HepG2 (cell line): ENCODE data around the gene VARS2. TPM values are rescaled to one million over a fixed set of nuclear protein-coding genes. Genes with fewer than 3 reads are reported as not detected.

ENCODE experiments used
- ATAC-seq: fragments of 200-7000 bp; cut with Tn5 transposase; 3 replicates; pipeline ENCODE4 v1.9.1; 2020; ENCODE audit warnings: mild to moderate bottlenecking, moderate library complexity
- BruUV-seq: library from RNA; stranded (reverse); fragments of 400-500 nt; replicated peaks from 2 replicates; lab custom pipeline; 2021; lab: Mats Ljungman, UMichigan
- CTCF ChIA-PET: fragments of 300-600 bp; formaldehyde crosslinking; extraction: SDS; loops from one replicate; lab custom pipeline; 2021; ENCODE audit warnings: low total read pairs, inconsistent platforms, low intra/inter-chr PET ratio; lab: Yijun Ruan, JAX
- POLR2A ChIA-PET: fragments of 350-600 bp; sonication (Branson Sonifier 250); formaldehyde crosslinking; loops from one replicate; lab custom pipeline; 2020; ENCODE audit warnings: antibody characterized with exemption, inconsistent platforms; lab: Yijun Ruan, JAX
- DNase-seq: peaks from one replicate; pipeline ENCODE4 v3.0.0-alpha.2; 2015; ENCODE audit warnings: low spot score
- FAIRE-seq: peaks from 3 replicates; lab custom pipeline; 2011; peaks lifted over from hg19 to GRCh38; lab: Jason Lieb, UNC
- H2AFZ ChIP-seq: one replicate; pipeline ENCODE4 v1.6.1; 2011; ENCODE audit warnings: low read length, inconsistent platforms
- H3K27ac ChIP-seq: fragments of 300-600 bp; 3 replicates; pipeline ENCODE4 v1.8.0; 2011; ENCODE audit warnings: mixed run types, mild to moderate bottlenecking, mixed read lengths, low read length, inconsistent platforms; ENCODE audit not compliant: insufficient read depth; ENCODE audit errors: extremely low read length
- H3K27me3 ChIP-seq, 2 experiments: fragments of 200-600 bp in 1 of 2; 2 replicates in 1 of 2; 3 replicates in 1 of 2; pipeline versions ENCODE4 v1.6.0 to v1.8.0; 2011; ENCODE audit warnings: low read length in 2 of 2, mild to moderate bottlenecking in 2 of 2, moderate library complexity in 2 of 2, inconsistent platforms in 1 of 2; ENCODE audit not compliant: insufficient read depth in 2 of 2, control insufficient read depth in 1 of 2
- H3K36me3 ChIP-seq, 2 experiments: fragments of 200-600 bp in 1 of 2; replicated peaks in 1 of 2; 2 replicates in 1 of 2; 3 replicates in 1 of 2; pipeline versions ENCODE4 v1.5.1 to v1.8.0; 2011; ENCODE audit warnings: low read length in 2 of 2, inconsistent platforms in 1 of 2; ENCODE audit not compliant: insufficient read depth in 2 of 2, control insufficient read depth in 1 of 2
- H3K4me1 ChIP-seq: 2 replicates; pipeline ENCODE4 v1.5.1; 2012; ENCODE audit warnings: low read length, inconsistent platforms; ENCODE audit not compliant: insufficient read depth
- H3K4me2 ChIP-seq: 2 replicates; pipeline ENCODE4 v1.6.0; 2011; ENCODE audit warnings: low read depth, low read length, inconsistent platforms
- H3K4me3 ChIP-seq, 3 experiments: fragments of 200-600 bp in 1 of 3; sonication (generic), shearing (Covaris generic) in 1 of 3; replicated peaks in 1 of 3; 2 replicates each; pipeline ENCODE4 v1.5.1; 2011 to 2016; ENCODE audit warnings: low read length in 3 of 3, inconsistent platforms in 2 of 3, low read depth in 2 of 3, mild to moderate bottlenecking in 2 of 3, control low read depth in 1 of 3, mixed read lengths in 1 of 3; ENCODE audit not compliant: insufficient read depth in 1 of 3
- H3K79me2 ChIP-seq: one replicate; pipeline ENCODE4 v1.6.1; 2011; ENCODE audit warnings: low read length, inconsistent platforms; ENCODE audit not compliant: insufficient read depth
- H3K9ac ChIP-seq: 2 replicates; pipeline ENCODE4 v1.6.0; 2011; ENCODE audit warnings: mild to moderate bottlenecking, low read depth, low read length, inconsistent platforms; ENCODE audit not compliant: insufficient read depth
- H3K9me3 ChIP-seq: 2 replicates; pipeline ENCODE4 v1.5.1; 2012; ENCODE audit warnings: mild to moderate bottlenecking, low read length
- H4K20me1 ChIP-seq: 2 replicates; pipeline ENCODE4 v1.6.0; 2011; ENCODE audit warnings: inconsistent platforms, mild to moderate bottlenecking, low read length, moderate library complexity; ENCODE audit not compliant: insufficient read depth
- ARHGAP35 ChIP-seq: sonication (generic); formaldehyde crosslinking; IDR thresholded peaks from 2 replicates; pipeline ENCODE4 v1.9.0; 2022; ENCODE audit warnings: mild to moderate bottlenecking, inconsistent platforms, moderate library complexity, missing genetic modification reagents, borderline replicate concordance
- CREM ChIP-seq, 2 experiments: sonication (generic) in 1 of 2; formaldehyde crosslinking in 1 of 2; IDR thresholded peaks; 2 replicates each; pipeline versions ENCODE4 v1.4.0 to v1.6.1; 2016 to 2020; ENCODE audit warnings: antibody characterized with exemption in 1 of 2, mild to moderate bottlenecking in 1 of 2, missing genetic modification reagents in 1 of 2
- HCFC1 ChIP-seq: fragments of 150-350 bp; IDR thresholded peaks from 2 replicates; pipeline ENCODE4 v1.6.1; 2014; ENCODE audit warnings: low read depth, low read length
- JDP2 ChIP-seq: sonication (generic); formaldehyde crosslinking; IDR thresholded peaks from 2 replicates; pipeline ENCODE4 v1.8.1; 2022; ENCODE audit warnings: missing genetic modification reagents, borderline replicate concordance
- KLF11 ChIP-seq: IDR thresholded peaks from 2 replicates; pipeline ENCODE4 v1.6.1; 2016; ENCODE audit warnings: missing compliant biosample characterization
- PBX2 ChIP-seq: IDR thresholded peaks from 2 replicates; pipeline ENCODE4 v1.6.1; 2016; ENCODE audit warnings: control low read depth
- PRDM4 ChIP-seq: sonication (generic); formaldehyde crosslinking; IDR thresholded peaks from 2 replicates; pipeline ENCODE4 v1.9.0; 2021; ENCODE audit warnings: missing genetic modification reagents, borderline replicate concordance
- SMARCC2 ChIP-seq: fragments of 450-650 bp; IDR thresholded peaks from 2 replicates; pipeline ENCODE4 v1.6.1; 2017; ENCODE audit warnings: antibody characterized with exemption, mild to moderate bottlenecking
- SNAPC2 ChIP-seq: sonication (generic); formaldehyde crosslinking; IDR thresholded peaks from 2 replicates; pipeline ENCODE4 v1.8.1; 2022; ENCODE audit warnings: mild to moderate bottlenecking, missing genetic modification reagents
- SNAPC4 ChIP-seq: sonication (generic); formaldehyde crosslinking; IDR thresholded peaks from 2 replicates; pipeline ENCODE4 v1.4.0; 2020; ENCODE audit warnings: mild to moderate bottlenecking, missing genetic modification reagents
- ZFP41 ChIP-seq: sonication (generic); formaldehyde crosslinking; IDR thresholded peaks from 2 replicates; pipeline ENCODE4 v1.4.0; 2020; ENCODE audit warnings: mild to moderate bottlenecking, missing genetic modification reagents, borderline replicate concordance
- ZNF138 ChIP-seq: sonication (generic); formaldehyde crosslinking; IDR thresholded peaks from 2 replicates; pipeline ENCODE4 v1.5.0; 2020; ENCODE audit warnings: mild to moderate bottlenecking, low read depth, missing genetic modification reagents
- ZNF253 ChIP-seq: sonication (generic); formaldehyde crosslinking; IDR thresholded peaks from 2 replicates; pipeline ENCODE4 v1.8.0; 2022; ENCODE audit warnings: mild to moderate bottlenecking, missing genetic modification reagents, borderline replicate concordance
- ZNF350 ChIP-seq: sonication (generic); formaldehyde crosslinking; IDR thresholded peaks from 2 replicates; pipeline ENCODE4 v1.4.0; 2020; ENCODE audit warnings: mild to moderate bottlenecking, low read depth, missing genetic modification reagents, borderline replicate concordance
- ZNF576 ChIP-seq: sonication (generic); formaldehyde crosslinking; IDR thresholded peaks from 2 replicates; pipeline ENCODE4 v1.4.0; 2020; ENCODE audit warnings: mild to moderate bottlenecking, missing genetic modification reagents
- ZNF605 ChIP-seq: sonication (generic); formaldehyde crosslinking; IDR thresholded peaks from 2 replicates; pipeline ENCODE4 v1.8.0; 2022; ENCODE audit warnings: mild to moderate bottlenecking, missing genetic modification reagents
- ZNF652 ChIP-seq: IDR thresholded peaks from 2 replicates; pipeline ENCODE4 v1.6.1; 2016; ENCODE audit warnings: low read depth, borderline replicate concordance
- WGBS: methylation state at CpG from one replicate; pipeline ENCODE4 v1.1.6; 2017; ENCODE audit warnings: low lambda C conversion rate; 5-methylcytosine and 5-hydroxymethylcytosine counted together
- in situ Hi-C: cut with HindIII; loops from 2 replicates; pipeline ENCODE4 v1.10.0; 2017; ENCODE audit warnings: low pct_unique_long_range_greater_than_20kb; ENCODE audit not compliant: extremely low pct_ligation_motif_present
- intact Hi-C: fragments of 100-400 bp; cut with micrococcal nuclease; formaldehyde crosslinking; loops from one replicate; pipeline ENCODE4 v1.10.0; 2022; ENCODE audit not compliant: unreplicated experiment
- polyA plus RNA-seq, 8 experiments: library from polyadenylated mRNA; depleted of rRNA in 3 of 8; stranded (reverse) in 7 of 8; unstranded in 1 of 8; fragments of >200 nt; fragmentation: Illumina TruSeq in 4 of 8; extraction: Trizol in 4 of 8; gene quantifications; 2 replicates each; pipeline versions ENCODE4 v1.2.1 to v1.2.3, GENCODE V29; 2011 to 2016; ENCODE audit warnings: low read depth in 4 of 8, missing spikeins in 1 of 8, mixed read lengths in 1 of 8; ENCODE audit not compliant: insufficient read depth in 1 of 8
- total RNA-seq, 5 experiments: library from RNA; depleted of rRNA; stranded (reverse); fragments of >200 nt; fragmentation: Illumina TruSeq; extraction: Trizol; gene quantifications; 2 replicates each; pipeline ENCODE4 v1.2.3, GENCODE V29; 2016; ENCODE audit warnings: low read depth in 1 of 5

Gene VARS2
- total and polyA plus RNA-seq, 2 of the 13 experiments (the other 11 are each of a cell fraction or from before 2014, with no cell fraction given) = 61.8 to 71.8 TPM

- no peaks in the 10 kb centered on the region for H3K79me2 ChIP-seq
- TF ChIP-seq ZNF138 (CRISPR knock-in tag) = no peak
- TF ChIP-seq SNAPC4 (CRISPR knock-in tag) = no peak
- no peak for TF ChIP-seq PBX2 (CRISPR knock-in tag)
- TF ChIP-seq CREM (IDR thresholded peaks at IDR 0.05) = no peak
- TF ChIP-seq CREM (CRISPR knock-in tag; IDR thresholded peaks at IDR 0.05) = no peak
- no peak for TF ChIP-seq SMARCC2
- TF ChIP-seq HCFC1 = no peak
- no peak for TF ChIP-seq ZNF253 (CRISPR knock-in tag)
- no peak for TF ChIP-seq ZNF652
- TF ChIP-seq ZNF350 (CRISPR knock-in tag) = no peak
- TF ChIP-seq PRDM4 = no peak
- TF ChIP-seq JDP2 = no peak
- no peak for TF ChIP-seq SNAPC2
- no peak for TF ChIP-seq KLF11 (CRISPR knock-in tag)
- TF ChIP-seq ARHGAP35 (CRISPR knock-in tag) = no peak
- no peak for TF ChIP-seq ZNF576 (CRISPR knock-in tag)
- no peak for TF ChIP-seq ZFP41 (CRISPR knock-in tag)
- no peak for TF ChIP-seq ZNF605 (CRISPR knock-in tag)
Observed at GRCh38 chr6:30873137-30873640, 40.8 kb upstream of the VARS2 start.

More at GRCh38 chr6:30873137-30873640, 40.8 kb upstream of the VARS2 start:
- Histone ChIP-seq H3K36me3 (no peaks in the 10 kb centered on the region), H3K27me3 (peaks cover 0 to 1% of the 10 kb centered on the region in 2 experiments; a peak in 1 of 5 replicates), H3K9me3 (peaks cover 16% of the 10 kb centered on the region; the same call in 1 of the 2 replicates), H2AFZ (no peak overlapping the region), H3K9ac (no peak overlapping the region), H3K4me2 (no peak overlapping the region), H3K27ac (no peak overlapping the region), H4K20me1 (no peaks in the 10 kb centered on the region), H3K4me1 (peaks cover 22% of the 10 kb centered on the region), H3K4me3 (no peak overlapping the region)
- ChIA-PET POLR2A (no interaction called here), CTCF (no interaction called here)
- intact Hi-C loops = no loop called here
- no TSS peak for BruUV-seq
- ATAC-seq (no peak), FAIRE-seq (no peak), DNase-seq (no peak)
- WGBS = 76% methylated on average over 2 of the region's 2 CpGs
- in situ Hi-C loops = no loop called here
